GM23338 (cell line): ENCODE measurements around the gene GALNT13. TPM values are rescaled to one million over a fixed set of nuclear protein-coding genes. Genes with fewer than 3 reads are reported as not detected.

Source experiments
- ATAC-seq: fragments of 200-7000 bp; cut with Tn5 transposase; 3 replicates; pipeline ENCODE4 v1.9.1; 2020
- DNase-seq: peaks from one replicate; pipeline ENCODE4 v3.0.0-alpha.2; 2015; ENCODE audit warnings: low spot score
- H2AFZ ChIP-seq: fragments of 200-600 bp; sonication (generic); 2 replicates; pipeline ENCODE4 v1.8.0; 2016; ENCODE audit warnings: antibody characterized with exemption, mild to moderate bottlenecking, moderate library complexity
- H3F3A ChIP-seq: fragments of 200-600 bp; sonication (generic); replicated peaks from 2 replicates; pipeline ENCODE4 v1.8.0; 2017; ENCODE audit warnings: antibody characterized with exemption, mixed run types, low read depth
- H3K27ac ChIP-seq: fragments of 200-600 bp; sonication (generic); 2 replicates; pipeline ENCODE4 v1.6.1; 2016; ENCODE audit warnings: low read depth
- H3K27me3 ChIP-seq: fragments of 200-600 bp; sonication (generic); 2 replicates; pipeline ENCODE4 v1.8.0; 2016; ENCODE audit warnings: mild to moderate bottlenecking, mixed run types, moderate library complexity; ENCODE audit not compliant: insufficient read depth
- H3K36me3 ChIP-seq: fragments of 200-600 bp; sonication (generic); 2 replicates; pipeline ENCODE4 v1.8.0; 2016; ENCODE audit warnings: mild to moderate bottlenecking; ENCODE audit not compliant: insufficient read depth
- H3K4me1 ChIP-seq: fragments of 200-600 bp; sonication (generic); 2 replicates; pipeline ENCODE4 v1.8.0; 2016; ENCODE audit warnings: mild to moderate bottlenecking, moderate library complexity; ENCODE audit not compliant: insufficient read depth
- H3K4me2 ChIP-seq: fragments of 200-600 bp; sonication (generic); 2 replicates; pipeline ENCODE4 v1.7.1; 2017; ENCODE audit warnings: mixed run types
- H3K4me3 ChIP-seq: fragments of 200-600 bp; sonication (generic); 2 replicates; pipeline ENCODE4 v1.6.1; 2016; ENCODE audit warnings: mixed run types
- H3K79me2 ChIP-seq: fragments of 200-600 bp; sonication (generic); replicated peaks from 2 replicates; pipeline ENCODE4 v1.8.0; 2017; ENCODE audit warnings: mild to moderate bottlenecking; ENCODE audit not compliant: insufficient read depth
- H3K9me2 ChIP-seq: fragments of 200-600 bp; sonication (generic); 2 replicates; pipeline ENCODE4 v1.8.0; 2017; ENCODE audit not compliant: insufficient read depth
- H4K20me1 ChIP-seq: fragments of 200-600 bp; sonication (generic); replicated peaks from 2 replicates; pipeline ENCODE4 v1.8.0; 2017; ENCODE audit warnings: mild to moderate bottlenecking; ENCODE audit not compliant: insufficient read depth
- H3K27ac Mint-ChIP-seq: 2 replicates; pipeline ENCODE4 v1.8.0; 2020; ENCODE audit warnings: inconsistent platforms, mild to moderate bottlenecking, moderate library complexity, mixed read lengths
- H3K27me3 Mint-ChIP-seq: 3 replicates; pipeline ENCODE4 v1.8.0; 2022; ENCODE audit warnings: low read depth, mild to moderate bottlenecking, moderate library complexity, mixed read lengths, inconsistent platforms; ENCODE audit not compliant: insufficient read depth, poor library complexity
- H3K36me3 Mint-ChIP-seq: 3 replicates; pipeline ENCODE4 v1.8.0; 2021; ENCODE audit warnings: low read depth, mild to moderate bottlenecking, inconsistent platforms, moderate library complexity, mixed read lengths
- H3K4me1 Mint-ChIP-seq: 3 replicates; pipeline ENCODE4 v1.8.0; 2020; ENCODE audit warnings: mild to moderate bottlenecking, inconsistent platforms, mixed read lengths
- H3K4me3 Mint-ChIP-seq: 3 replicates; pipeline ENCODE4 v1.8.0; 2021; ENCODE audit warnings: moderate library complexity, mild to moderate bottlenecking, inconsistent platforms, mixed read lengths
- H3K9me3 Mint-ChIP-seq: 3 replicates; pipeline ENCODE4 v1.8.0; 2020; ENCODE audit warnings: moderate library complexity, mild to moderate bottlenecking, inconsistent platforms, mixed read lengths
- EZH2 ChIP-seq: fragments of 200-600 bp; sonication (generic); IDR thresholded peaks from one replicate; pipeline ENCODE4 v1.8.0; 2017; ENCODE audit warnings: antibody characterized with exemption, mild to moderate bottlenecking, low read depth; ENCODE audit not compliant: unreplicated experiment
- EZH2phosphoT487 ChIP-seq: fragments of 200-600 bp; sonication (generic); IDR thresholded peaks from one replicate; pipeline ENCODE4 v1.8.1; 2018; ENCODE audit warnings: antibody characterized with exemption; ENCODE audit not compliant: unreplicated experiment
- JUNB ChIP-seq: IDR thresholded peaks from one replicate; pipeline ENCODE4 v1.6.1; 2016; ENCODE audit warnings: antibody characterized with exemption; ENCODE audit not compliant: unreplicated experiment
- POLR2AphosphoS5 ChIP-seq: IDR thresholded peaks from 2 replicates; pipeline ENCODE4 v1.6.1; 2016; ENCODE audit warnings: antibody characterized with exemption, low read depth
- STAT1 ChIP-seq: IDR thresholded peaks from one replicate; pipeline ENCODE4 v1.6.1; 2016; ENCODE audit warnings: antibody characterized with exemption; ENCODE audit not compliant: unreplicated experiment
- ZNF331 ChIP-seq: fragments of 250-450 bp; sonication (Bioruptor Pico); IDR thresholded peaks from 2 replicates; pipeline ENCODE4 v1.5.0; 2020; ENCODE audit warnings: low read depth, mild to moderate bottlenecking, moderate library complexity
- polyA plus RNA-seq: library from polyadenylated mRNA; unstranded; fragments of >200 nt; fragmentation: Nextera tagmentation; extraction: Ambion mirVana; gene quantifications from 2 replicates; pipeline ENCODE4 v1.2.1, GENCODE V29; 2016
- total RNA-seq: library from RNA; depleted of rRNA; stranded (reverse); fragments of >200 nt; shearing (Covaris generic); gene quantifications from 2 replicates; pipeline ENCODE4 v1.2.3, GENCODE V29; 2014
- TF ChIP-seq, protein P1 (sequence below): fragments of 250-450 bp; sonication (Bioruptor Pico); IDR thresholded peaks from 2 replicates; pipeline ENCODE4 v1.5.0; 2020; ENCODE audit warnings: mild to moderate bottlenecking, moderate library complexity
- TF ChIP-seq, protein P2 (sequence below): IDR thresholded peaks from one replicate; pipeline ENCODE4 v1.6.1; 2018; ENCODE audit warnings: antibody characterized with exemption; ENCODE audit not compliant: unreplicated experiment
- TF ChIP-seq, protein P3 (sequence below), 2 experiments: fragments of 200-600 bp in 1 of 2; sonication (generic) in 1 of 2; conservative IDR thresholded peaks; 2 replicates each; pipeline versions ENCODE4 v1.5.1 to v1.6.1; 2016 to 2017; ENCODE audit warnings: antibody characterized with exemption in 2 of 2, low read depth in 2 of 2, mild to moderate bottlenecking in 2 of 2, moderate library complexity in 1 of 2

The GALNT13 gene
- total and polyA plus RNA-seq, 2 experiments from 2014 or later = 3.5 to 5.2 TPM

DNA sequence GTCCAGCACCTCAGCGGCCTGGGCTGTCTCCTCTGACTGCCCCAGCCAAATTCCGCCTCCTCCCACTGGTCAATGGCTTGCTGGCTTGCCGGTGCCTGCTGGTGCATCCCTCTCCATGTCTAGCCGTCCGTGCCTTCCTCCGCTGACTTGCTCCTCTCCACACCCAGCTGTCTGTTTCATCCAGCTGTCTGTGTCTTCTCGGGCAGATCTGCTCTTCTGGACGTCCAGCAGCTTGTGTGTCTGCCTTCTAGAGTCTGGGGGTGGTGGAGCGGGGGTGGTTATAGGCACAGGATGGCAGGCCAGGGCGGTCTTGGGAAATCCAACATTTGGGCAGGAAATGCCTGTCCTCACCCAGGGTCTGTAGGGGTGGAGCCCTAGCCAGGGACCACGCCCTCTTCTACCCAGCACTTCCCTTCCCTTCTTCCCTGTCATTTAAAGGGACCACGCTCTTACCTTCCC lies 369.2 kb downstream of the GALNT13 start (continued):
- TF ChIP-seq, protein P1, sequence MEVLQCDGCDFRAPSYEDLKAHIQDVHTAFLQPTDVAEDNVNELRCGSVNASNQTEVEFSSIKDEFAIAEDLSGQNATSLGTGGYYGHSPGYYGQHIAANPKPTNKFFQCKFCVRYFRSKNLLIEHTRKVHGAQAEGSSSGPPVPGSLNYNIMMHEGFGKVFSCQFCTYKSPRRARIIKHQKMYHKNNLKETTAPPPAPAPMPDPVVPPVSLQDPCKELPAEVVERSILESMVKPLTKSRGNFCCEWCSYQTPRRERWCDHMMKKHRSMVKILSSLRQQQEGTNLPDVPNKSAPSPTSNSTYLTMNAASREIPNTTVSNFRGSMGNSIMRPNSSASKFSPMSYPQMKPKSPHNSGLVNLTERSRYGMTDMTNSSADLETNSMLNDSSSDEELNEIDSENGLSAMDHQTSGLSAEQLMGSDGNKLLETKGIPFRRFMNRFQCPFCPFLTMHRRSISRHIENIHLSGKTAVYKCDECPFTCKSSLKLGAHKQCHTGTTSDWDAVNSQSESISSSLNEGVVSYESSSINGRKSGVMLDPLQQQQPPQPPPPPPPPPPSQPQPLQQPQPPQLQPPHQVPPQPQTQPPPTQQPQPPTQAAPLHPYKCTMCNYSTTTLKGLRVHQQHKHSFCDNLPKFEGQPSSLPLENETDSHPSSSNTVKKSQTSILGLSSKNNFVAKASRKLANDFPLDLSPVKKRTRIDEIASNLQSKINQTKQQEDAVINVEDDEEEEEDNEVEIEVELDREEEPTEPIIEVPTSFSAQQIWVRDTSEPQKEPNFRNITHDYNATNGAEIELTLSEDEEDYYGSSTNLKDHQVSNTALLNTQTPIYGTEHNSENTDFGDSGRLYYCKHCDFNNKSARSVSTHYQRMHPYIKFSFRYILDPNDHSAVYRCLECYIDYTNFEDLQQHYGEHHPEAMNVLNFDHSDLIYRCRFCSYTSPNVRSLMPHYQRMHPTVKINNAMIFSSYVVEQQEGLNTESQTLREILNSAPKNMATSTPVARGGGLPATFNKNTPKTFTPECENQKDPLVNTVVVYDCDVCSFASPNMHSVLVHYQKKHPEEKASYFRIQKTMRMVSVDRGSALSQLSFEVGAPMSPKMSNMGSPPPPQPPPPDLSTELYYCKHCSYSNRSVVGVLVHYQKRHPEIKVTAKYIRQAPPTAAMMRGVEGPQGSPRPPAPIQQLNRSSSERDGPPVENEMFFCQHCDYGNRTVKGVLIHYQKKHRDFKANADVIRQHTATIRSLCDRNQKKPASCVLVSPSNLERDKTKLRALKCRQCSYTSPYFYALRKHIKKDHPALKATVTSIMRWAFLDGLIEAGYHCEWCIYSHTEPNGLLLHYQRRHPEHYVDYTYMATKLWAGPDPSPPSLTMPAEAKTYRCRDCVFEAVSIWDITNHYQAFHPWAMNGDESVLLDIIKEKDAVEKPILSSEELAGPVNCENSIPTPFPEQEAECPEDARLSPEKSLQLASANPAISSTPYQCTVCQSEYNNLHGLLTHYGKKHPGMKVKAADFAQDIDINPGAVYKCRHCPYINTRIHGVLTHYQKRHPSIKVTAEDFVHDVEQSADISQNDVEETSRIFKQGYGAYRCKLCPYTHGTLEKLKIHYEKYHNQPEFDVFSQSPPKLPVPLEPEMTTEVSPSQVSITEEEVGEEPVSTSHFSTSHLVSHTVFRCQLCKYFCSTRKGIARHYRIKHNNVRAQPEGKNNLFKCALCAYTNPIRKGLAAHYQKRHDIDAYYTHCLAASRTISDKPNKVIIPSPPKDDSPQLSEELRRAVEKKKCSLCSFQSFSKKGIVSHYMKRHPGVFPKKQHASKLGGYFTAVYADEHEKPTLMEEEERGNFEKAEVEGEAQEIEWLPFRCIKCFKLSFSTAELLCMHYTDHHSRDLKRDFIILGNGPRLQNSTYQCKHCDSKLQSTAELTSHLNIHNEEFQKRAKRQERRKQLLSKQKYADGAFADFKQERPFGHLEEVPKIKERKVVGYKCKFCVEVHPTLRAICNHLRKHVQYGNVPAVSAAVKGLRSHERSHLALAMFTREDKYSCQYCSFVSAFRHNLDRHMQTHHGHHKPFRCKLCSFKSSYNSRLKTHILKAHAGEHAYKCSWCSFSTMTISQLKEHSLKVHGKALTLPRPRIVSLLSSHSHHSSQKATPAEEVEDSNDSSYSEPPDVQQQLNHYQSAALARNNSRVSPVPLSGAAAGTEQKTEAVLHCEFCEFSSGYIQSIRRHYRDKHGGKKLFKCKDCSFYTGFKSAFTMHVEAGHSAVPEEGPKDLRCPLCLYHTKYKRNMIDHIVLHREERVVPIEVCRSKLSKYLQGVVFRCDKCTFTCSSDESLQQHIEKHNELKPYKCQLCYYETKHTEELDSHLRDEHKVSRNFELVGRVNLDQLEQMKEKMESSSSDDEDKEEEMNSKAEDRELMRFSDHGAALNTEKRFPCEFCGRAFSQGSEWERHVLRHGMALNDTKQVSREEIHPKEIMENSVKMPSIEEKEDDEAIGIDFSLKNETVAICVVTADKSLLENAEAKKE (CRISPR knock-in tag) = no peak
- no peak for TF ChIP-seq EZH2phosphoT487
- TF ChIP-seq EZH2 = no peak
- TF ChIP-seq JUNB = no peak

DNA sequence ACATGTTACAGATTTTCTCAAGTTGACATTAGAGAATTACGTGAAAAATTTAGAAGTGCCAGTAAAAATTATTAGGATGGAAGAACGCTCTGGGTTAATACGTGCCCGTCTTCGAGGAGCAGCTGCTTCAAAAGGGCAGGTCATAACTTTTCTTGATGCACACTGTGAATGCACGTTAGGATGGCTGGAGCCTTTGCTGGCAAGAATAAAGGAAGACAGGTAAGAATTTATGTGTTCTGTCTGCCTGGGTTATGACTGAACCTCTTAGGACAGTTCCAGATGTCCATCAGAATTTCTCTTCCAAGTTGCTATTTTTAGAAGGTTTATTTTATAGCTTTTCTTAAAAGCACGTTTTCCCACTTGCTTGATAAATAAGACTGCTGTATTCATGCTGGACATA lies 371.0 kb downstream of the GALNT13 start:
- Mint-ChIP-seq H3K4me3 (no peak overlapping the region), H3K27me3 (peaks cover 4% of the 10 kb centered on the region), H3K4me1 (peaks cover 18% of the 10 kb centered on the region), H3K9me3 (no peaks in the 10 kb centered on the region; the same call in 2 of the 3 replicates), H3K27ac (no peak overlapping the region), H3K36me3 (no peaks in the 10 kb centered on the region)
- Histone ChIP-seq H3K4me3 (no peak overlapping the region), H3K27me3 (no peaks in the 10 kb centered on the region), H3K27ac (no peak overlapping the region), H2AFZ (no peak overlapping the region), H4K20me1 (no peaks in the 10 kb centered on the region), H3K36me3 (no peaks in the 10 kb centered on the region), H3F3A (no peaks in the 10 kb centered on the region), H3K4me1 (0 out of 2 replicates have a peak, but pooled peaks cover 9% of the 10 kb centered on the region), H3K4me2 (no peak overlapping the region), H3K79me2 (no peaks in the 10 kb centered on the region), H3K9me2 (no peaks in the 10 kb centered on the region)
- no peak for ATAC-seq
- DNase-seq = no peak
- TF ChIP-seq, protein P2, sequence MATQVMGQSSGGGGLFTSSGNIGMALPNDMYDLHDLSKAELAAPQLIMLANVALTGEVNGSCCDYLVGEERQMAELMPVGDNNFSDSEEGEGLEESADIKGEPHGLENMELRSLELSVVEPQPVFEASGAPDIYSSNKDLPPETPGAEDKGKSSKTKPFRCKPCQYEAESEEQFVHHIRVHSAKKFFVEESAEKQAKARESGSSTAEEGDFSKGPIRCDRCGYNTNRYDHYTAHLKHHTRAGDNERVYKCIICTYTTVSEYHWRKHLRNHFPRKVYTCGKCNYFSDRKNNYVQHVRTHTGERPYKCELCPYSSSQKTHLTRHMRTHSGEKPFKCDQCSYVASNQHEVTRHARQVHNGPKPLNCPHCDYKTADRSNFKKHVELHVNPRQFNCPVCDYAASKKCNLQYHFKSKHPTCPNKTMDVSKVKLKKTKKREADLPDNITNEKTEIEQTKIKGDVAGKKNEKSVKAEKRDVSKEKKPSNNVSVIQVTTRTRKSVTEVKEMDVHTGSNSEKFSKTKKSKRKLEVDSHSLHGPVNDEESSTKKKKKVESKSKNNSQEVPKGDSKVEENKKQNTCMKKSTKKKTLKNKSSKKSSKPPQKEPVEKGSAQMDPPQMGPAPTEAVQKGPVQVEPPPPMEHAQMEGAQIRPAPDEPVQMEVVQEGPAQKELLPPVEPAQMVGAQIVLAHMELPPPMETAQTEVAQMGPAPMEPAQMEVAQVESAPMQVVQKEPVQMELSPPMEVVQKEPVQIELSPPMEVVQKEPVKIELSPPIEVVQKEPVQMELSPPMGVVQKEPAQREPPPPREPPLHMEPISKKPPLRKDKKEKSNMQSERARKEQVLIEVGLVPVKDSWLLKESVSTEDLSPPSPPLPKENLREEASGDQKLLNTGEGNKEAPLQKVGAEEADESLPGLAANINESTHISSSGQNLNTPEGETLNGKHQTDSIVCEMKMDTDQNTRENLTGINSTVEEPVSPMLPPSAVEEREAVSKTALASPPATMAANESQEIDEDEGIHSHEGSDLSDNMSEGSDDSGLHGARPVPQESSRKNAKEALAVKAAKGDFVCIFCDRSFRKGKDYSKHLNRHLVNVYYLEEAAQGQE = no peak
- TF ChIP-seq POLR2AphosphoS5 = no peak
- TF ChIP-seq, protein P3, sequence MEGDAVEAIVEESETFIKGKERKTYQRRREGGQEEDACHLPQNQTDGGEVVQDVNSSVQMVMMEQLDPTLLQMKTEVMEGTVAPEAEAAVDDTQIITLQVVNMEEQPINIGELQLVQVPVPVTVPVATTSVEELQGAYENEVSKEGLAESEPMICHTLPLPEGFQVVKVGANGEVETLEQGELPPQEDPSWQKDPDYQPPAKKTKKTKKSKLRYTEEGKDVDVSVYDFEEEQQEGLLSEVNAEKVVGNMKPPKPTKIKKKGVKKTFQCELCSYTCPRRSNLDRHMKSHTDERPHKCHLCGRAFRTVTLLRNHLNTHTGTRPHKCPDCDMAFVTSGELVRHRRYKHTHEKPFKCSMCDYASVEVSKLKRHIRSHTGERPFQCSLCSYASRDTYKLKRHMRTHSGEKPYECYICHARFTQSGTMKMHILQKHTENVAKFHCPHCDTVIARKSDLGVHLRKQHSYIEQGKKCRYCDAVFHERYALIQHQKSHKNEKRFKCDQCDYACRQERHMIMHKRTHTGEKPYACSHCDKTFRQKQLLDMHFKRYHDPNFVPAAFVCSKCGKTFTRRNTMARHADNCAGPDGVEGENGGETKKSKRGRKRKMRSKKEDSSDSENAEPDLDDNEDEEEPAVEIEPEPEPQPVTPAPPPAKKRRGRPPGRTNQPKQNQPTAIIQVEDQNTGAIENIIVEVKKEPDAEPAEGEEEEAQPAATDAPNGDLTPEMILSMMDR (conservative IDR thresholded peaks at IDR 0.05; ENCODE audit: low read depth in 2 of 2) = no peak
- no peak for TF ChIP-seq ZNF331 (CRISPR knock-in tag)
- no peak for TF ChIP-seq STAT1
